Measurements from ENCODE around the gene BAK1.
A peak's percentile ranks its signal among the peaks of the same experiment; 100 is the strongest.

GRCh38 chr6:33627876-33628275 is 47.8 kb upstream of the BAK1 start:
- TF ChIP-seq POLR2A (IDR thresholded peaks at IDR 0.05) (no peak), CTCF (IDR thresholded peaks at IDR 0.05) (peak in 1 of 6 experiments; percentile 19), EP300 (IDR thresholded peaks at IDR 0.05) (no peak), POLR2AphosphoS5 (IDR thresholded peaks at IDR 0.05) (no peak)

Measured in upper lobe of left lung (tissue), 4 donors.